GM06990 (cell line): Measurements from ENCODE around the gene CTNNA3.

ENCODE experiments used
- DNase-seq: peaks from one replicate; pipeline ENCODE4 v3.0.0-alpha.2; 2011; ENCODE audit not compliant: insufficient read length; ENCODE audit errors: extremely low read depth
- H3K27me3 ChIP-seq: replicated peaks from 2 replicates; pipeline ENCODE4 v1.6.0; 2011; ENCODE audit warnings: low read length; ENCODE audit not compliant: control insufficient read depth, insufficient read depth
- H3K36me3 ChIP-seq: 2 replicates; pipeline ENCODE4 v1.5.1; 2011; ENCODE audit warnings: low read length; ENCODE audit not compliant: control insufficient read depth, insufficient read depth
- H3K4me3 ChIP-seq: replicated peaks from 2 replicates; pipeline ENCODE4 v1.5.1; 2011; ENCODE audit warnings: low read depth, mild to moderate bottlenecking, control low read depth, low read length
- CTCF ChIP-seq: IDR thresholded peaks from 2 replicates; pipeline ENCODE4 v1.5.1; 2011; ENCODE audit warnings: low read length, control low read depth, mild to moderate bottlenecking, inconsistent platforms; ENCODE audit not compliant: insufficient read depth, poor library complexity, severe bottlenecking

Gene CTNNA3

DNA sequence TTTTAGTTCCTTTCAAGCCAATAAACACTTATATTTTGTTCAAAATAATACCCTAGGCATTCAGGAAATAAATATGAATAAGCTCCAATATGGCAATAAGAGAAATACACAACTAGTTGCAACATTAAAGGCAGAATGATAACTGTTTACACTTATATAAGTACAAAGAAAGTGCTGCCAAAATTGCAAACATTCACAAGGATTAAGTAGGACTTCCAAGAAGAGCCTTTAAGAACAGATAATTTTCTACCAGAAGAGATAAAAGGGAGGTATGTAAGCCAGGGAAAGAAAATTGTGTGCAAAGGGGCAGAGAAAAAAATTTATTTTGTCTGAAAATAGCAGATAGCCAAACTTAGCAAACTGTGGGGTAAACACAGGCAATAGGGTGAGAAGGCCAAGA, 83.8 kb downstream of the CTNNA3 start:
- no peak for TF ChIP-seq CTCF
- DNase-seq, result no peak

DNA sequence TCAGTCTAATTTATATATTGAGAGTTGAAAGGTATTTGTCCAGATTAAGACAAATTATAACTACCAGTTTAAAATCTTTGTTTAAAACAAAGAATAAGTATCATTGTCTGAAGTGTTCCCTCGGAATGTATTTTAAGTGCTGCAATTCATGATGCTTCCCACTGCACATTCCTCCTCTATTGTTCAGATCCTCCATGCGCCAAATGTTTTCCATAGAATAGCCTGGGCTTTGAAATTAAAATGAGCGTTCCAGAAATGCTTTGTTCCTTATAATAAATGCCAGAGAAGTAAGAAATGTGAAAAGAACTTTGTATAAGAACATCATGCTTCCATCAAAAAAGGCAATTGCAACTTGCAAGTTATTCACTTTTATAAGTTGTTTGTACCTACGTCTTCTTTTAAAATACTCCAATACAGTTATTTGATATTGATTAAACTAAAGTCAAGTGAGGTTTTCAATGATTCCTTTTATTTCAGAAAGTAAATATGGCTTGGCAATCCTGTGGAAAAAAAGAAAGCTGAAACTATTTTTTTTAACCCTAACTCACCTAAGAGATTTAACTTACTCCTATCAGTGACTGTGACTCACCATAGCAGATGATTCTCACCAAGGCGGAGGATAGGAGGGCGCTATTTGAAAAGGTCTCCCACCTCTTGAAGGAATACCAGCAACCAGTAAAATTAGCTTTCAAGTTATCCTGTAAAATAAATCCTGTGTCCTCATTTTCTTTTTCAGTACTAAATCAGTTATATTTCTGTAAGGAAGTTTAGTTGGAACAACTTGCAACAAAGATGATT, 85.8 kb downstream of the CTNNA3 start:
- no peak for TF ChIP-seq CTCF
- no peaks in the 10 kb centered on the region for H3K36me3 ChIP-seq
- H3K27me3 ChIP-seq, result no peaks in the 10 kb centered on the region
- no peak overlapping the region for H3K4me3 ChIP-seq
- DNase-seq, result no peak

More for the DNA sequence above, 83.8 kb downstream of the CTNNA3 start:
- H3K4me3 ChIP-seq, result no peak overlapping the region
- no peaks in the 10 kb centered on the region for H3K36me3 ChIP-seq
- H3K27me3 ChIP-seq, result no peaks in the 10 kb centered on the region

DNA sequence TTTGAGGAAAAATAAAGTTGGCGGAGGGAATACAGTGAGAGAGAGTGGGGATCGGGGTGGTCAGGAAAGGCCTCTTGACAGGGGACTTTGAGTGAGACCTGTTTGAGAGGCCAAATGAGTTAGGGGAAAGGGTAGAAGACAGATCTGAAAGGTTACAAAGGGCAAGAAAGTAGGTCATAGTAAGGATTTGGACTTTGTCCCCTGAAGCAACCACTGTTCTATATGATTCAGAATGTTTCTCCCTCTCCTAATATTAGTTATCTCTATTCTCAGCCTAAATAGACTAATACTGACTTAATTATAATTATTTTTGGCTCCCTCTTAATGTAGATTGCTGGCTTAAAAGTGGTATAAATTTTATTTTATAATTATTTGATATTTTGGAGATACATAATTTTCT, 88.0 kb downstream of the CTNNA3 start:
- Histone ChIP-seq H3K4me3 (no peak overlapping the region), H3K27me3 (no peaks in the 10 kb centered on the region), H3K36me3 (no peaks in the 10 kb centered on the region)
- DNase-seq, result no peak
- TF ChIP-seq CTCF, result no peak

GRCh38 chr10:67607472-67607871, 88.5 kb downstream of the CTNNA3 start:
- no peak for DNase-seq
- no peak overlapping the region for H3K4me3 ChIP-seq
- H3K36me3 ChIP-seq, result no peaks in the 10 kb centered on the region
- no peaks in the 10 kb centered on the region for H3K27me3 ChIP-seq
- TF ChIP-seq CTCF, result no peak

GRCh38 chr10:67606572-67606971, 89.4 kb downstream of the CTNNA3 start:
- TF ChIP-seq CTCF, result no peak
- no peak for DNase-seq
- no peaks in the 10 kb centered on the region for H3K27me3 ChIP-seq
- H3K36me3 ChIP-seq, result no peaks in the 10 kb centered on the region
- no peak overlapping the region for H3K4me3 ChIP-seq
